OCI-LY7 (cell line): ENCODE data around the gene MAX.
"Not testable (repeated sequence)": the region's sequence is repeated elsewhere in the genome, so short reads cannot be mapped to it uniquely, and the experiment has no call there.

ENCODE experiments used
- CTCF ChIP-seq: fragments of 200-600 bp; sonication (generic); conservative IDR thresholded peaks from 2 replicates; pipeline ENCODE4 v1.5.1; 2014; ENCODE audit warnings: mild to moderate bottlenecking, antibody characterized with exemption, low read length, moderate library complexity, mixed read lengths
- EZH2phosphoT487 ChIP-seq: fragments of 200-600 bp; sonication (generic); IDR thresholded peaks from 2 replicates; pipeline ENCODE4 v1.6.1; 2018; ENCODE audit warnings: low read depth, borderline replicate concordance, mild to moderate bottlenecking, mixed run types, antibody characterized with exemption, low read length, moderate library complexity, mixed read lengths

- not testable (repeated sequence) for TF ChIP-seq CTCF, EZH2phosphoT487
Measured at GRCh38 chr14:65087835-65088234, 14.5 kb downstream of the MAX start.
